Caco-2 (cell line): ENCODE measurements around the gene B4GALNT4. TPM values are rescaled to one million over a fixed set of nuclear protein-coding genes. Genes with fewer than 3 reads are reported as not detected.

Experiments
- BruUV-seq: library from RNA; stranded (reverse); fragments of 400-500 nt; replicated peaks from 2 replicates; lab custom pipeline; 2021; lab: Mats Ljungman, UMichigan
- CTCF ChIA-PET: fragments of 300-600 bp; sonication (Branson Sonifier 250); formaldehyde crosslinking; loops from one replicate; lab custom pipeline; 2022; ENCODE audit warnings: antibody characterized with exemption; lab: Charles Lee
- POLR2A ChIA-PET: fragments of 300-600 bp; sonication (Branson Sonifier 250); formaldehyde crosslinking; loops from one replicate; lab custom pipeline; 2022; ENCODE audit warnings: antibody characterized with exemption; lab: Charles Lee
- DNase-seq, 2 experiments: peaks; one replicate each; pipeline versions ENCODE4 v3.0.0 to v3.0.0-alpha.2; 2020 to 2022
- H3K27me3 ChIP-seq: replicated peaks from 2 replicates; pipeline ENCODE4 v1.6.0; 2011; ENCODE audit warnings: low read length; ENCODE audit not compliant: control insufficient read depth, insufficient read depth
- H3K36me3 ChIP-seq: 2 replicates; pipeline ENCODE4 v1.5.1; 2011; ENCODE audit warnings: low read length; ENCODE audit not compliant: control insufficient read depth, insufficient read depth
- H3K4me1 ChIP-seq: fragments of 250-450 bp; sonication (Bioruptor Pico); 2 replicates; pipeline ENCODE4 v1.5.1; 2020; ENCODE audit warnings: mild to moderate bottlenecking
- H3K4me3 ChIP-seq: 2 replicates; pipeline ENCODE4 v1.5.1; 2011; ENCODE audit warnings: low read depth, mild to moderate bottlenecking, control low read depth, low read length
- H3K9me3 ChIP-seq: fragments of 250-450 bp; sonication (Bioruptor Pico); 2 replicates; pipeline ENCODE4 v1.5.1; 2020; ENCODE audit warnings: mild to moderate bottlenecking, moderate library complexity
- H3K27ac Mint-ChIP-seq: one replicate; pipeline ENCODE4 v1.8.0; 2022; ENCODE audit warnings: mixed read lengths; ENCODE audit not compliant: unreplicated experiment
- H3K27me3 Mint-ChIP-seq: one replicate; pipeline ENCODE4 v1.8.0; 2022; ENCODE audit warnings: mixed read lengths; ENCODE audit not compliant: insufficient read depth, unreplicated experiment
- H3K36me3 Mint-ChIP-seq: one replicate; pipeline ENCODE4 v1.8.0; 2022; ENCODE audit warnings: mild to moderate bottlenecking, mixed read lengths; ENCODE audit not compliant: insufficient read depth, unreplicated experiment
- H3K4me1 Mint-ChIP-seq: one replicate; pipeline ENCODE4 v1.8.0; 2022; ENCODE audit warnings: low read depth, mixed read lengths; ENCODE audit not compliant: unreplicated experiment
- H3K4me3 Mint-ChIP-seq: one replicate; pipeline ENCODE4 v1.8.0; 2022; ENCODE audit warnings: mild to moderate bottlenecking, moderate library complexity, mixed read lengths; ENCODE audit not compliant: unreplicated experiment
- H3K9me3 Mint-ChIP-seq: one replicate; pipeline ENCODE4 v1.8.0; 2022; ENCODE audit warnings: mixed read lengths; ENCODE audit not compliant: unreplicated experiment
- CTCF ChIP-seq, 2 experiments: fragments of 200-600 bp in 1 of 2; IDR thresholded peaks; 1 replicate in 1 of 2; 2 replicates in 1 of 2; pipeline versions ENCODE4 v1.5.1 to v1.8.0; 2011 to 2022; ENCODE audit warnings: antibody characterized with exemption in 1 of 2, control low read depth in 1 of 2, inconsistent platforms in 1 of 2, low read depth in 1 of 2, low read length in 1 of 2, mild to moderate bottlenecking in 1 of 2, moderate library complexity in 1 of 2; ENCODE audit not compliant: insufficient read depth in 1 of 2, severe bottlenecking in 1 of 2, unreplicated experiment in 1 of 2
- intact Hi-C: fragments of 100-400 bp; cut with micrococcal nuclease; formaldehyde crosslinking; loops from one replicate; pipeline ENCODE4 v1.10.0; 2022; ENCODE audit not compliant: unreplicated experiment
- total RNA-seq: library from RNA; stranded (reverse); gene quantifications from 2 replicates; pipeline ENCODE4 v1.2.3, GENCODE V29; 2022

B4GALNT4 gene
- total RNA-seq, 1 experiment from 2014 or later: 35.6 TPM

GRCh38 chr11:396948-397548, 27.7 kb downstream of the B4GALNT4 start:
- DNase-seq: no peak
- TF ChIP-seq CTCF (IDR thresholded peaks at IDR 0.05; ENCODE audit: insufficient read depth in 1 of 2, low read depth in 1 of 2, low read length in 1 of 2, severe bottlenecking in 1 of 2, unreplicated experiment in 1 of 2): no peak

DNA sequence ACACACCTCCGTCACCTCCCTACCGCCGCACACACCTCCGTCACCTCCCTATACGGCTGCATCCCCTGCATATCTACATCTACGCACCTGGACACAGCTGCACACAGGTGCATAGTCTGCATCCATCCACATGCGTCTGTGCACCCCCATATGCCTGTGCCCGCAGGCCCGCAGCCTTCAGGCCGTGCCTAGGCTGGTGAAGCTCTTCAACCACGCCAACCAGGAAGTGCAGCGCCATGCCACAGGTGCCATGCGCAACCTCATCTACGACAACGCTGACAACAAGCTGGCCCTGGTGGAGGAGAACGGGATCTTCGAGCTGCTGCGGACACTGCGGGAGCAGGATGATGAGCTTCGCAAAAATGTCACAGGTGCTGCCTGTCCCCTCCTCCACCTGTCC, 29.5 kb downstream of the B4GALNT4 start:
- Mint-ChIP-seq H3K27me3 (no peaks in the 10 kb centered on the region), H3K4me1 (peaks cover 8% of the 10 kb centered on the region), H3K27ac (no peak overlapping the region), H3K36me3 (peaks cover 46% of the 10 kb centered on the region), H3K9me3 (no peaks in the 10 kb centered on the region), H3K4me3 (no peak overlapping the region)
- Histone ChIP-seq H3K27me3 (no peaks in the 10 kb centered on the region), H3K36me3 (peaks cover 2% of the 10 kb centered on the region), H3K9me3 (0 out of 2 replicates have a peak, but pooled peaks cover 3% of the 10 kb centered on the region), H3K4me1 (peaks cover 6% of the 10 kb centered on the region), H3K4me3 (no peak overlapping the region)
- intact Hi-C loops: loop anchor here (10.0 kb wide), 1 partner anchor 46 kb away; the partner anchor contains the start of gene ANO9
- CTCF ChIA-PET: no interaction called here
- POLR2A ChIA-PET: no interaction called here
- no TSS peak for BruUV-seq
- TF ChIP-seq CTCF (IDR thresholded peaks at IDR 0.05; ENCODE audit: insufficient read depth in 1 of 2, low read depth in 1 of 2, low read length in 1 of 2, severe bottlenecking in 1 of 2, unreplicated experiment in 1 of 2): no peak
- no peak for DNase-seq

More at GRCh38 chr11:396948-397548, 27.7 kb downstream of the B4GALNT4 start:
- ChIA-PET POLR2A (no interaction called here), CTCF (interaction anchor here (0.9 to 1.2 kb wide), 2 partner anchors 52 to 146 kb away, joined by 3 read pairs; no protein-coding TSS in a partner anchor)
- Mint-ChIP-seq H3K36me3 (peaks cover 38% of the 10 kb centered on the region), H3K27me3 (no peaks in the 10 kb centered on the region), H3K4me1 (peaks cover 8% of the 10 kb centered on the region), H3K27ac (no peak overlapping the region), H3K4me3 (no peak overlapping the region), H3K9me3 (no peaks in the 10 kb centered on the region)
- Histone ChIP-seq H3K9me3 (0 out of 2 replicates have a peak, but pooled peaks cover 3% of the 10 kb centered on the region), H3K4me3 (no peak overlapping the region), H3K36me3 (peaks cover 2% of the 10 kb centered on the region), H3K4me1 (peaks cover 22% of the 10 kb centered on the region), H3K27me3 (no peaks in the 10 kb centered on the region)
- intact Hi-C loops: loop anchor here (10.0 kb wide), 1 partner anchor 48 kb away; the partner anchor contains the start of gene ANO9
- no TSS peak for BruUV-seq

- intact Hi-C loops: loop anchor here (10.0 kb wide), 1 partner anchor 45 kb away; the partner anchor contains the start of gene ANO9
- no peaks in the 10 kb centered on the region for H3K27me3 ChIP-seq
- H3K27me3 Mint-ChIP-seq: no peaks in the 10 kb centered on the region
- peak overlapping the region; percentile 17 for H3K4me3 Mint-ChIP-seq
- TF ChIP-seq CTCF (IDR thresholded peaks at IDR 0.05; ENCODE audit: insufficient read depth in 1 of 2, low read depth in 1 of 2, low read length in 1 of 2, severe bottlenecking in 1 of 2, unreplicated experiment in 1 of 2): no peak
- H3K9me3 Mint-ChIP-seq: no peaks in the 10 kb centered on the region
- no TSS peak for BruUV-seq
- DNase-seq: no peak
- H3K4me1 Mint-ChIP-seq: peaks cover 8% of the 10 kb centered on the region
- CTCF ChIA-PET: no interaction called here
- POLR2A ChIA-PET: no interaction called here
- peaks cover 2% of the 10 kb centered on the region for H3K36me3 ChIP-seq
- 0 out of 2 replicates have a peak, but pooled peaks cover 3% of the 10 kb centered on the region for H3K9me3 ChIP-seq
- H3K4me1 ChIP-seq: peaks cover 6% of the 10 kb centered on the region; the same call in 1 of the 2 replicates
- H3K27ac Mint-ChIP-seq: no peak overlapping the region
- H3K4me3 ChIP-seq: no peak overlapping the region
- peaks cover 50% of the 10 kb centered on the region for H3K36me3 Mint-ChIP-seq
These were observed 30.5 kb downstream of the B4GALNT4 start for GRCh38 chr11:399731-400211.
